Kasumi-1 (cell line): ENCODE measurements around the gene DMBX1.

ENCODE experiments used
- DNase-seq, 2 experiments: peaks; one replicate each; lab custom pipeline; 2025; lab: John Stamatoyannopoulos, UW

The DMBX1 gene

DNA sequence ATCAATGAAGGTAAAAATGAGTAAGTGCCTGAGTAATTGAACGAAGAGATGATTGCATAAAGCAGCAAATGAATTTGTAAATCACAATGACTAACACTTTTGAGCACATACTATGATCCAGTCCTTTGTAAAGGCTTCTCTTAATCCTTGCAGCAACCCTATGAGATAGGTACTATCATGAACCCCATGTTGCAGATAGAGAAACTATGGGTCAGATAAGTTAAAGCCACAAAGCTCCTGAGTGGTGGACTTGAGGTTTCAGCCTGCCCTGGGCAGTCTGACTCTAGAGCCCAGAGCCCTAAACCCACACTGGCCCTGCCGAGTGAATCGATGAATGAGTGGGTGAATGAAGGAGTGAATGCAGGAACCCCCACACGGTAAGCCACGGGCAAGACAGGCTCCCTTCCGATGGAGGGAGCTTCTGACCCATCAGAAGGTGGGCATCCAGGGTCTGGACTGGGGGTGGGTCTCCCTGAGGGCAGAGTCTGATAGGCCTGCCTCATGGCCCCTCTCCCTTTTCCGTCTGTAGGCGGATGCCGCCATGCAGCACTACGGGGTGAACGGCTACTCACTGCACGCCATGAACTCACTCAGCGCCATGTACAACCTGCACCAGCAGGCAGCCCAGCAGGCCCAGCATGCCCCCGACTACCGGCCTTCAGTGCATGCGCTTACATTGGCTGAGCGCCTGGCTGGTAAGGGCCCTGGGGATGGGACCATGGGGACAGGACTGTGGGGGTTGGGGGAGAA, 17.0 kb downstream of the DMBX1 start:
- no peak for DNase-seq

DNA sequence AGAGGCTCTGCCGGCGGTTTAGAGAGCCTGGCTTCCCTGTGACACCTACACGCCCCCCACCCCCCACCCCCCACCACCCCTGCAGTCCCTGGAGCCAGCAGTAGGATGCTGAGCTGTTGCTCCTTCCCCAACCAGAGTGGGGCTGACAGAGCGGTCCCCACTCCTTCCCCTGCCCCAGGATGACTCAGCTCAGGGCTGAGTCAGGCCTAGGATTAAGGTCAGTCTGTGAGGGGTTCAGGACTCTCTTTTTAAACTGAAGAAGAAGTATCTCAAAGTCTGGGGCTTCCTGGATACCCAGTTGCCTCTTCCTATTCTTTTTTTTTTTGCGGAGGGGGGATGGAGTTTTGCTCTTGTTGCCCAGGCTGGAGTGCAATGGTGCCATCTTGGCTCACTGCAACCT, 19.1 kb downstream of the DMBX1 start:
- DNase-seq: no peak

DNA sequence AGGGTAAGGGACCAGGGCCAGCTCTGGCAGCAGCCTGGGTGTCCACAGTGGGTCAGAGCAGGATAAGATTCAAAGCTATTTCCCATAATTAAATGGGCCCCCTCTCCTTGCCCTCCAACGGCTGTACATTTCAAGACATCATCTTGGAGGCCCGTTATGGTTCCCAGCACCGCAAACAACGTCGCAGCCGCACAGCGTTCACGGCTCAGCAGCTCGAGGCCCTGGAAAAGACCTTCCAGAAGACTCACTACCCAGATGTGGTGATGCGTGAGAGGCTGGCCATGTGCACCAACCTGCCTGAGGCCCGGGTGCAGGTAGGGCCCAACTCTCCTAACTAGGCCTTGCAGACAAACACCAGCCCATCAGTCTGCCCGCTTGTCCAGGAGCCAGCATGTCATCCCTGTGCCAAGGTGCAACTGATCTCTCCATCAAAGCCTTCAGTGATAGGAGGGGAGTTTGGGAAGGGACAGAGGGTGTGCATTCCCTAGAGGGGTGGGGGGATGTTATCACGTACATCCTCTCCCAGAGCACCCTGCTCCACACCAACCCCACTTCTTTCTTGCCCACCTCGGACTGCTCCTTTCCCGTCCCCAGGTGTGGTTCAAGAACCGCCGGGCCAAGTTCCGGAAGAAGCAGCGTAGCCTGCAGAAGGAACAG, 20.8 kb downstream of the DMBX1 start:
- DNase-seq: no peak

DNA sequence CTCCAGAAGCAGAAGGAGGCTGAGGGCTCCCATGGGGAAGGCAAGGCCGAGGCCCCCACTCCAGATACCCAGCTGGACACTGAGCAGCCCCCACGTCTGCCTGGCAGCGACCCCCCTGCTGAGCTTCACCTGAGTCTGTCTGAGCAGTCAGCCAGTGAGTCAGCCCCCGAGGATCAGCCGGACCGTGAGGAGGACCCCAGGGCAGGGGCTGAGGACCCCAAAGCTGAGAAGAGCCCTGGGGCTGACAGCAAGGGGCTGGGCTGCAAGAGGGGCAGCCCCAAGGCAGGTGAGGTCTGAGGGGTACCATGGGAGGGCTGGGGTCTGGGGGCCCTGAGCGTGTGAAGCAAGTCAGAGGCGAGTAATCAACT, 21.3 kb downstream of the DMBX1 start:
- DNase-seq: no peak

DNA sequence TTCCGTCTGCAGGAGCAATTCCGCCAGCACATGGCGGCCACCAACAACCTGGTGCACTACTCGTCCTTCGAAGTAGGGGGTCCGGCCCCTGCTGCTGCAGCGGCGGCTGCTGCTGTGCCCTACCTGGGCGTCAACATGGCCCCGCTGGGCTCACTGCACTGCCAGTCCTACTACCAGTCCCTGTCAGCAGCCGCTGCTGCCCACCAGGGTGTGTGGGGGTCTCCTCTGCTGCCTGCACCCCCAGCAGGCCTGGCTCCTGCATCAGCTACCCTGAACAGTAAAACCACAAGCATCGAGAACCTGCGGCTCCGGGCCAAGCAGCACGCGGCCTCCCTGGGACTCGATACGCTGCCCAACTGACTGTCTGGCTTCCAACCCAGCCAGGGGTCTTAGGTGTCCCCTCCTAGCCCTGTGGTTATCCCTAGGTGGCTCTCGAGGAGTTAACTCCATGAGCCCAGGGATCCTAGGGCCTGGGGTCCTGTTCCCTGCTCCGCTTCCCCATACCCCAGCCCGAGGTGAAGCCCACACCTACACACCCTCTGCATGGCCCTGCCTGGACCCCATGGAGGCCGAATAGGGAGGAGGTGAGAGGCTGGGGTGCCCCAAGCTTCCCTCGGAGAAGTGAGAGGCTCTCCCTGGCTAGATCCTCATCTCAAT, 22.6 kb downstream of the DMBX1 start:
- no peak for DNase-seq

DNA sequence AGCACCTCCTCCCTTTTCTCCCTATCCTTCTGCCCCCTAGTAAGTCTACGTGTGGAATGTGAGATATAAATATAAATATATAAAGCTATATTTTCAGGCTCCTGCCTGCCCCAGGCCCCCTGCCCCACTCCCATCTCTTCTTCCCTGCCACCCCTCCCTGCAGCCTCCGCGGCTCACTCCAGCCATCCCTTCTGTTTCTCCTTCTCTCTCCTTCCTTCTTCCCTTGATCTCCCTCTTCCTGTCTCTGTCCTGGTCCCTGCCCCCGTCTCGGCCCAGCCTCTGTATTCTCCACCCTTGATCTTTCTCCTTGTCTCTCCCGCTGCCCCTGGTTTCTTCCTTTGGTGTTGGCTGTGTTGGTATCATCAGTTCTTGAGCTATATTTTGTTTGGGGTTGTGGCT, 23.2 kb downstream of the DMBX1 start:
- no peak for DNase-seq

DNA sequence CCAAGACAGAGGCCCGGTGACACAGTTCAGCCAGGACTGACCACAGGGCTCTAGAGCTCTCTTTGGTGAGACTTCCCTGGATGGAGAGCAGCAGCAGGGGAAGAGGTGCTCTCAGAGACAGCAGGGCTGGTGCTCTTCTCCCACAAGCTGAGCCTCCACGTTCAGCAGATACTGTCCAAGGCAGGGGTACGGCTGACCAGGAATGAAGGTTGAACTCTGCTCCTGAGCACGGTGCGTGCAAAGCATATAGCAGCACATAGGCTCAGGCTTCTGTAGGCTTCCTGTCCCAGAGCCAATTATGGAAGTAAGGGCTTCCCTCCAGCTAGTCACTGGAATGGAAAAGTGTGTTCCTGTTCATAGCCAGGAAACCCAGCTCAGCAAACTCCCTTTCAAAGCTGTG, 23.9 kb downstream of the DMBX1 start:
- no peak for DNase-seq

DNA sequence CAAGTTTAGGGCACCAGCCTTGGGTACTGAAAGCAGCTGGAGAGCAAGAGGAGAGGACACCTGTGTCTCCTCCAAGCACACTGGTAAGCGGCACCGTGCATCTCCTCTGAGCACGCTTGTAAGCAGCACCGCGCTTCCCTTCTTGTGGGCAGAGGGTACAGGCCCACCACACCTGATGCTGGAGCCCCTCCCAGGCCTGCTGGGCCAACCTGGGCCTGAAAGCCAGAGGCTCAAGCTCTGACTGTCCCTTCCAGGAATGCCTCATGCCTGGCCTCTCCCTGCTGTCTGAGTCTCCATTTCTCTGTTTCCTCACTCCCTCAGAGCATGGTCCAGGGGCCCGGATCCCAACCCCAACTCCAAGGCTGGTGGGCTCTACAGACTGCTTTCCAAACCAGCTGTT, 25.9 kb downstream of the DMBX1 start:
- DNase-seq: no peak

DNA sequence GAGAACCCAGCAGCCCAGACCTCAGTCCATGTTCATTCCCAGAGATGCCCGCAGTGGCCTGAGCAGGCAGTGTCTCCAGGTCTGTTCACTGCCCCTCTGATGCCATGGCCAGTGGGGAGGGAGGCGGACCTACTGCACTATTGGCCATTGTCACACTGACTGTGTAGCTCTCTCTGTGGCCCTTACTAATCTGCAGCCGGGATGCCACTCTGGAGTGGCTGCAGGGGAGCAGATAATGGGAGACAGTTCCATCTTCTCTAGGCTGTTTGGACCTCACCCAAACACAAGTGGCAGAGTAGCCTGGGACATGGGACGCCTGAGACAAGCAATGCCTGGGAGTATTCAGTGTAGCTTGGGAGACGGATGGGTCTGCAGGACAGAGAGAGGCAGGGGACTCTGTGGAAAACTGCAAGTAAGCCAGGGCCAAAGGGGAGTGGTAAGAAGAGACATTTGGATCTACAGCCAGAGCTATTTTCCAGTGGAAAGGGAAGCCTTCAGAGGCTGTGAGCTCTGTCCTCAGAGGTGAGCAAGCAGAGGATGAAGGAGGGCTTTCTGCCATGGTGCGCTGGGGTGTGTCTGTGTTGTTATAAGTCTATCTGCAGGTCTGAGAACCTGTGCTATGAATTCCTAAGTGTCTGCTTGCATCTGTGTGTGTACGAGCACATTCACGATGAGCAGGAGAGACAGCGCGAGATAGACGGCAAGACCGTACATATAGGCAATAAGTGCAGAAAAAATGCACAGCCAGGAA, 26.7 kb downstream of the DMBX1 start:
- no peak for DNase-seq

DNA sequence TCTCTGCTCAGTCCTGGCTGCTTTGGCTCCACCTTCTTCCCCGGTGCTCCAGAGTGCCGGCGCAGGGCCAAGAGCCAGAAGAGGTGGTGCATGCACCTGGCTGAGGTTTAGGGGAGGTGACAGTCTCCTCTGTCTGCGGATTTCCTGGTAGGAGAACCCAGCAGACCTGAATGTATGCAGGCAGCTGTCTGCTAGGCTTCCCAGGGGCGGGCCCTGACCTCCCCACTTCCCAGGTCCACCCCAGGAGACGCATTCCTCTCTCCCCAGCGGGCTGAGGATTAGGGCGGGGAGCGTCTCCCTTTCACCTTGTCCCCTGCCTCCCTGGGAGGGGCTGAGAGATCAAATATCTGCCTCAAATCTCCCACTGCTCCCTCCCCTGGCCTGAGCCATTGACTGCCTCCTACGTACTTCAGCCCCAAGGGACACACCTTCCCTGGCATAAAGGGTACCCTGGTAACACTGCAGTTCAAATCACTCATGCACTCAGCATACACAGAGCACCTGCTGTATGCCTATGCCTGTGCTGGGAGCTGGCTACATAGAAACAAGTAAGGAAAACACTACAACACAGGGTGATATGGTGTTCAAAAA, 27.5 kb downstream of the DMBX1 start:
- DNase-seq: no peak

DNA sequence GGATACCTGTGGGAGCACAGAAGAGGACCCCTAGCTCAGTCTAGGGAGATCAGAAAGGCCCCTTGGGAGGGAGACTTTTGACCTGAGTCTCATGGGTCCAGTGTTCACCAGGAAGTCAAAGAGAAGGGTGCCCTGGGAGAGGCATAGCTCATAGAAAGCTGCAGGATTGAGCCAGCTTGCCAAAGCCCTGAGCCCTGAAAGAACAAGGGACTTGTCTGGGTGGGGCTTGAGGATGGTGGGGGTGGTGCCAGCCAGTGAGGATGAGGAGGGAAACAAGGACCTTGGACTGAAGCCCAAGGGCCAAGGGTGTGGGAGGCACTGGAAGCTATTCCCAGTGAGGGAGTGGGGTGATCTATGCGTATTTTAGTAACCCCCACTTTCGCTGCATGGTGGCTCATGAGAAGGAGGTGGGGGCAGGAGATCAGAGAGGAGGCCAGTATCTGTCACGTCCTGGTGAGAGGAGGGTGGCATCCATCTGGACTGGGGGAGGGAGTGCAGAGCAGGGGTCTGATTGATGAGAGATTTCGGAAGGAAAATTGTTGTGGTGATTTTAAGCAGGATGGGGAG, 28.4 kb downstream of the DMBX1 start:
- no peak for DNase-seq

DNA sequence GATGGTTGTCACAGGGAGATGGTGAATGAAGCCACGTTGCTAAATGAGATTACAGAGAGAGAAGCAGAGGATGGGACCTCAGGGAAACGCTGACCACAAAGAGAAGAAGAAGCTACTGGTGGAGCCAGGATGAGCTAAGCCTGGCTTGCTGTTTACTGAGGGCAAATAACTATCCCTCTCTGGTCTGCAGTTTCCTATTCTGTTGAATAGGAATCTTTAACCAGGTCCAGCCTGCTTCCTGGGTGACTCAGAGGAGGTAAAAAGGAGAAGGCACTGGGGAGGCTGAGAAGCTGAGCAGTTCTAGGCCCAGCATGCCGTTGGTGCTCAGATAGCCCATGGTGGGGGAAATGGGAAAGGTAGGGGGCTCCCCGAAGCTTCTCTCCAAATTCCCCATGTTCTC, 29.6 kb downstream of the DMBX1 start:
- DNase-seq: no peak

DNA sequence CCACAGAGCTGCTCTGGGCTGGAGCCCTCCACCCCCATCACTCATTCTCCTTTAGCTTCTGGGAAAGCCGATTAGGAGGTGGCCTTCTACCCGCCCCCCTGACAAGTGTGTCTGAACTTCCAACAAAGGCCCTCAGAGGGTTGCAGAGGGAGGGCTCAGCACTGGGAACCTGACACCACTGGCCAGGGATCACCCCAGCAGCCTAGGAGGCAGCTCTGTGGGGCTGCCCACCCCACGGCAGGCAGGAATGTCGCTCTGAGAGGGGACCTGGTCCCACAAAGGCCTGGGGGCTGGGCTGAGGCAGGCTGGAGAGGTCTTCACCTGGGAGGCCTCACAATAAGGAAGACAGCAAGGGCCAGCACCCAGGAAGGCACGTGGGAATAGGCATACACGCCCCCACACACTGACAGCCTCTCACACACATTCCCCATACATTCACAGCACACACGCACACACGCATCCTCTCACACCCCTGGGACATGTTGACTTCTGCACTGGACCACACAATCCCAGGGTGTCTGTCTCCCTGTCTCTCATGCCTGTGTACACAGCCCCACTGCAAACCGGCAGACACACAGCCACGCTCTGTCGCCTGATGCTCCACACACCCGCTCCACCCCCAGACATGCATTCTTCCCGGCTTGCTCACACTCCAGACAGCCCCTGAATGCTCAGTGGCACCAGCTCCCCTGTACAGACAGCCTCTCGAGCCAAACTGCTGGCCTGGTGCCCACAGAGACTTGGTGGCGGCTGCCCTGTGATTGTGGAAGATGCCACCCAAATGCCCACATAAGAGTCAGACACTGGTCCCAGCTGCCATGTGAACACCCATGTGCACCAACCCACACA, 30.7 kb downstream of the DMBX1 start:
- no peak for DNase-seq

DNA sequence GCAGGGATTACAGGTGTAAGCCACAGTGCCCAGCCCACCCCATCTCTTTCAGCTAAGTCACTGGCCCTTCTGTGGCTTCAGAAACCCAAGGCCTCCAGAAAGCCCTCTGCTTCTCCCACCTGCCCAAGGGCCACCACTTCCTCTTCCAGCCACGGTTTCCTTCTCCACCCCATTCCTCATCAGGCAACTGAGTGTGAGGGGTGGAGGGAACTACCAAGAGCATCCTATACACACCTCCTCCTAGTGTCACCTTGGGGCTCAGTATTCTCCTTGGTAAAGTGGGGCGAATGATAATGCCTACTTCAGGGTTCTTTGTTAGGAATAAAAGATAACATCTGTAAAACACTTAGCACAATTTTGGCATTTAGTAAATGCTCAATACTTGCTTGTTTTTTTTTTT, 31.8 kb downstream of the DMBX1 start:
- peak in 1 of 2 experiments; percentile 37 for DNase-seq

DNA sequence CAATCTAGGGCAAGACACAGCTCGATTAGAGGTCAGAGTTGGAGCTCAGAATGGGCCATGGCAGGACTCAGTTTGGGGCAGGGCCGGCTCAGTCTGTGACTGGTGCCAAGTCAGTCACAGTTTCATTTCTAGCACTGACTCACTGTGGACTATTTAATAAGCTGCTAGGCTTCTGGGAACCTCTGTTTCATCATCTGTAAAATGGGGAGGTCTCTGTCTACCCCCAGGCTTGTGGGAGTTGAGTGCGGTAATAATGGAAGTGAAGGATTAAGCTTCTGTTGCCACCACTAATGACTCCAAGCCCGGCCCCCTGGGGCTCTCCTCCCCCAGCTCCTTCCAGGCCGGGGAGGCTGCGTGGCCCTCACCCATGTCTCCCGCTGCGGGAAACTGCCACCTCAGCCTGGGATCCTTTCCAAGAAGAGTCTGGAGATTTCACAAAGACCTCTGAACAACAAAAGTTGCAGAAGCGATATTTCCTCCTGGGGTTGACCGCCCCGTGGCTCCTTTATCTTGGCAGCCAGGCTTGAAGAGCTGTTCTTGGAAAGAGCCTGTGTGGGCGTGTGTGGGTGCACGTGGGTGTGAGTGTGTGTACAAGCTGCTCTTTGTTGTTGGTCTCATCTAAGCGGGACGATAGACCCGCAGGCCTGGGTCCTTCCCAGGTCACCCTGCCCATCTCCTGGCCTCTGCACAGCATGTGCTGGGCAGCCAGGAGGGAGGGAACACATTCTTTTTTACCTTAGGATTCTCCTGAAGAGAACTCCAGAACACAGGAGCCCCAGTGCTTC, 32.7 kb downstream of the DMBX1 start:
- peak; percentile 76 to 80 for DNase-seq

DNA sequence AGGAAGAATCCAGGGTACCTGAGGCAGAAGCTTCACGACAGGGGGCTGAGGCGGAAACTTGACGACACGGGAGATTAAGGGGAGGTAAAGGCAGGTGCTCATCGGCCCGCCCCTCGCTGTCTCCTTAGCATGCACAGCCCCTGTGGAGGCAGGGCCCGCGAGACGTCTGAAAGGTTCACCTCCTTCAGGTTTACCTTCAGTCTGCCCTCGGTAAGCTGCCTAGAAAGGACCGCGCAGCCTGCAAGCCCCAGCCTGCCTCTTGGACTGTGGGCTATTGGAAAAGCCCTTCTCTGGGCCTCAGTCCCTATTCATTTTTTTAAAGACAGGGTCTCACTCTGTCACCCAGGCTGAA, 33.3 kb downstream of the DMBX1 start:
- no peak for DNase-seq

DNA sequence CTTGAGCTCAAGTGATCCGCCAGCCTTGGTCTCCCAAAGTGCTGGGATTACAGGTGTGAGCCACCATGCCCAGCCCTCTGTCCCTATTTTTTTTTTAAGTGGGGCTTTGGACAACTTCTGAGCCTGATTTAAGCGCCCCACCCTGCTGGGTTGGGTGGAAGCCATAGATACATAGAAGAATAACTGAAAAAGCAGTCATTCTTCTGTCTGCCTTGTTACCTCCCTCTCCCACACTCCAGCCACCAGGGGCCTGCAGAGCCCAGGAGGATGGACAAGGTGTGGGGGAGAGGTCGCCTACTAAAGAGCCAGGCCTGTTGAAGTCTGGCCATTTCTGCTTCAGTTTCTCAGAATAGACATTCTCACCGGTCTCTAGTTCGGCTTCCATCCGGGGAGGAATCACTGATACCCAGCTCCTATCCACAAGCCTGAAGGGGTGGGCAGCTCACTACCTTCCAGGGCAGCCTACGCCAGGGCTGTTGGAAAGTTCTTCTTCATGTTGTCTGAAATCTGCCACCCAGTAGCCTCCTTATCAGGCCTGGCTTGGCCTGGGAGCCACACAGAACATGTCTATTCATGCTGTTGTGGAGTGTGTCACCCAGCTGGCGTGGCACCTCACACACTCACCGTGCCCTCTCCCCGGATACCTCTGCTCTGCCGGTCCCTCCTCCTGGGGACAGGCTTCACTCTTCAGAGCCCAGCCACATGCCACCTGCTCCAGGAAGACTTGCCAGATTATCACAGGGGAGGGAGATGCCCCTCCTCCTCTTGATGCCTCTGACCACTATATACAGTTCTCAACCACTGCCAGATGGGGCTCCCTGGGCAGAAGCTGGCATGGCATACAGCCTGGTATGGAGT, 34.1 kb downstream of the DMBX1 start:
- no peak for DNase-seq

DNA sequence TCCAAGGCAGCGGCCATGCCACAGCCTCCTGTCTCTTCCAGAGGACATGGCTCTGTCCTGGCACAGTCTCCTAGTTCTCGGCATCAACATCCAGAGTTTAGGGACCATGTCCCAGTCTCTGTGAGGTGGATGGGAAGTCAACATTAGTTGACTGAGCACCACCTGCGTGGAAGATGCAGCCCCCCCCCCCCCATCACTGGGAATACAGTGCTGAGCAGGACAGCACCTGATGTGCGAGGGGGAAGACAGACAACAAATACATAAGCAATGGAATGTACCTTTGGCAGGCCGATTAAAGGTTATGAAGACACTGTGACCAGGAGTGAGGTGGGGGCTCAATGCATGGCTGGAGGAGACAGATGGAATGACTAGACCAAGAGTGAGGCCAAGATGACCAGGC, 35.2 kb downstream of the DMBX1 start:
- no peak for DNase-seq

DNA sequence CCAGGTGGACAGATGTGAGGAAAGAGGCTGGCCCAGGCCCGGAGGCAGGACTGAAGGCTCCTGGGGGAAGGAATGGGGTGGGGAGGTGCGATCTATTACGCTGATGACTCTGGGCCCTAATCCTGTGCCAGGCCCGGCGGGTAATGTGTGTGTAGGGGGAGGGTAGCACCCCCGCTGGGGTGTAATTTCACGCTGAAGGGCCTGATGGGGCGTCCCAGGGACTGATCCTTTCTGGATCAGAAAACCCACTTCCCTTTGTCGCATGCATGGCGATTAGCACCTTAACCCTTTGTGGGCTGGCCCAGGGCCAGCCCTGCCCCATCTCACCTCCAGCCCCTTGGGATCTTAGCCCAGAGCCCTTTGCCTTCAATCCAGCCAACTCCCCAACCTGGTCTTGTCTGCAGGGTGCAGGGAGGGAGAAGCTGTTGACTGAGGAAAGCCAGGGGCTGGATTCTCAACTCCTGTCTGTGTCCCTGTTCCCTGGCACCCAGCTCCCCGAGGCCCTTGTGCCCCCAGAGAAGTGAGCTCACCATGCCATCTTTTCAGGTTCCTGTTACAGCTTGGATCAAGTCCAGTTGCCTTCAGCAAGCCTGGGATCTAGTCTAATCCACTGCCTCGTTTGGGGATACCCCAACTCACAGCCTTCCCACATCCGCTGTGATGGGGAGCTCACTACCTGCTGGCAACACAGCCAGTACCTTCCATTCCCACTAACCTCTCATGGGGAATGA, 35.8 kb downstream of the DMBX1 start:
- no peak for DNase-seq
